OCI-LY1 (cell line): Measurements from ENCODE around the gene NGFR.

ENCODE experiments used
- CTCF ChIP-seq: fragments of 200-600 bp; sonication (generic), shearing (Covaris generic); IDR thresholded peaks from 2 replicates; pipeline ENCODE4 v1.5.1; 2017; ENCODE audit warnings: mild to moderate bottlenecking, antibody characterized with exemption, low read length, moderate library complexity, mixed read lengths
- EZH2 ChIP-seq: fragments of 200-600 bp; sonication (generic), shearing (Covaris generic); IDR thresholded peaks from 2 replicates; pipeline ENCODE4 v1.8.0; 2017; ENCODE audit warnings: borderline replicate concordance, mixed run types, mild to moderate bottlenecking, antibody characterized with exemption, low read length, moderate library complexity, mixed read lengths

DNA sequence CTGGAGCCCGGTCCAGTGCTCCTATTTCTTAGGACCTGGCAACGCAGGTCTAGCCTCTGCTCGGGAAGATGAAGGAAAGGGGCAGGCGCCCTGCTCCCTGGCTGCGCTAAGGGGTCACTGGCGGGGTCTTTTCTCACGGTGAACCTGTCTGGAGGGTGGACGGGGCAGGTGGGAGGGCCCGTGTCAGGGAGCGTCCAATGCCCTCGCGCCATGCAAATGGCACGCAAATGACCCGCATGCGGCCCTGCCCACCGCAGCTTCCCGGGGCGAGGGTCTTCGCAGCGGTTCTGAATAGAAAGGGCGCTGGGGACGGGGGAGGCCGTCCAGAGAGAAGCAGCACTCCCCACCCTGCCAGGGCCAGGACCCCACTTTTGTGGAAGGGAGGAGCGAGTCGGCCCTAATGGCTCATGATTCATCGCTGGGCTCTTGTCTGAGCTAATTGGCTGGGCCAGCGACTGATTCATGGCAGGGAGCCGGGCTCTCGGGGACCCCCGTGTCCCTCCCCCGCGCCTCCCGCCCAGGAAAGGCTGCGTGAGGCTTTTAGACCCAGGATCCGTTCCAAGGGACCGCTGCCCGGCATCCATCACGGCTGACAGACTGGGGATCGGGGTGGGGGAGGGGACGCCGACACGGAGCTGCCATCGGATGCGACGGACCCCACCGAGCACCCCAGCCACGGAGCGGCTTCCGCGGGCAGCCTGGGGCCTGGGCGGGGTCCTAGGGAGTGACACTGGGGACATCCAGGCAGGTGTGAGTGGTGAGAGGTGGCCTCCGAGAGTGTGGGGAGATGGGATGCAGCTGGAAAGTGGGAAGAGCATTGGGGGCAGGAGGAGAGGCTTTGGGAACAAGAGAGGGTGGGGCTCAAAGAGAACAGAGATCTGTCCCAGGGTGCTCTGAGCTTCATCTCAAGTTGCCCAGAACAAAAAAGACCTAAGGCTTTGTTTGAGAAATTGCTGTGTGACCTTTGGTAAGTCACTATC, 25.0 kb upstream of the NGFR start:
- no peak for TF ChIP-seq CTCF
- no peak for TF ChIP-seq EZH2
